Measurements from ENCODE around the gene CALML3.
A peak's percentile ranks its signal among the peaks of the same experiment; 100 is the strongest.

The CALML3 gene

DNA sequence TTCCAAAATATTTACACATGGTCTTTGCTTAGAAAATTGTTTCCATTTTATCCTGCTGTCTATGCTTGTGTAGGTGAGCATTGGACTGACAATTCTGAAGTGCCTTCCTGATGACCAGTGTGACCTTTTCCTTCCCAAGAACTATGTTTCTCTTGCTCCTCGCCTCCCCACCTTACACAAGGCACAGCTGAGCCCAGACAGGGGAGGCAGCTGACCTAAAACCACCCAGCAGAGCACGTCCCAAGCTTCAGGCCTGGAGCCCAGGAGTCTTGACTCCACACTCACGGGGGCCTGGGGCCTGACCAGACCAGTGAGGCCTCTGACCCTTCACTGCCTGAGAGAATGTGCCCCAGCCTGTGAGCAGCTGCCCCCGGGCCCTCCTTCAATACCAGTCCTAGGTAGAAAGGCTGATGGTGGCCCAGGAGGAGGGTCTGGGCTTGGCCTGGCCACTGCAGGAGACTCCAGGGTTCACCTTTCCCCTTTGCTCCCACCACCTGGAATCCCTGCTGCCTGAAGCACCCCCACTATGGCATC lies 32.4 kb upstream of the CALML3 start:
- no peak for DNase-seq

DNA sequence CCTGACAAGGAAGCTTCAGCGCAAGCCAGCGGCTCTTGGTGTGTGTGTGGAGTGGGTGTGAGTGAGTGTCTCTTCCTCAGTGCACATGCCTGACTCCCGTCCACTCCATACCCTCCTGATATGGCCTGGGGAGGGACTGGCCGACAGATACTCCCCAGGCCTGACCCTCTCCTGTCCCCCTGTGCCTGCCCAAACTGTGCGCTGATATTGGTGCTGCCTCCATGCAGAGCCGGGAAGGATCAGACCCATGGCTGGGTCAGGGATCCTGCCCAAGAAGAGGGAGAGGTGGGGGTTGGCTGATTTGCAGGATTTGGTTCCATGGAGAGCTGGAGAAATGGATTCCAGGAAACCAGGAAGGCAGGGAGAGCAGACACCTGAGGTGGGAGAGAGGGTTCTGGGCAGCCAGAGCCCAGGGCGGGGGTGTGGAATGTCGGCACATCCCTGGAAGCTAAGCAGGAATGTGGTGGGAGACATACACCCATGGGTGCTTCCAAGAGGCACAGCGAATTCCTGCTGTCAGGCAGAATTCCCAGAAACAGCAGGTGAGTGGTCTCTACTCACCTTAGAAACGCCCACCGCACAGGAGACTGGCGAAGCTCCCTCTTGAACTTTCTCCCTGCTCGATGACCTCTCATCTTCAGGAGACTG lies 31.7 kb upstream of the CALML3 start:
- no peak for DNase-seq

DNA sequence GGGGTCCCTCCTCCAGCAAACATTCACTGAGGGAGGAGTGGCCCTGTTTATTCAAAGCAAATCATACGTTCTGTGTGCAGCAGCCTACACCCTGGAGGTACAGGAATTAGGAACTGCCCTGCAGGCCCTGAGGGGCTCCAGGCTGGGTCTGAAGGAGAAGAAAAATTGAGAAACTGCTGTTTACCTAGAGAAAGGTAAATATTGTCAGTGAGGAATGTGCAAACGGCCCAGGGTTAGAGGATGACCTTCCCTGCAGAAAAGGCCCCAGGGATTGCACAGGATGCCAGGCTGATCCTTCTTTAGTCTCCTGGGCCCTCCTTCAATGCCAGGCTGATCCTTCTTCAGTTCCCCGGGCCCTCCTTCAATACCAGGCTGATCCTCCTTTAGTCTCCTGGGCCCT lies 31.1 kb upstream of the CALML3 start:
- DNase-seq: no peak

DNA sequence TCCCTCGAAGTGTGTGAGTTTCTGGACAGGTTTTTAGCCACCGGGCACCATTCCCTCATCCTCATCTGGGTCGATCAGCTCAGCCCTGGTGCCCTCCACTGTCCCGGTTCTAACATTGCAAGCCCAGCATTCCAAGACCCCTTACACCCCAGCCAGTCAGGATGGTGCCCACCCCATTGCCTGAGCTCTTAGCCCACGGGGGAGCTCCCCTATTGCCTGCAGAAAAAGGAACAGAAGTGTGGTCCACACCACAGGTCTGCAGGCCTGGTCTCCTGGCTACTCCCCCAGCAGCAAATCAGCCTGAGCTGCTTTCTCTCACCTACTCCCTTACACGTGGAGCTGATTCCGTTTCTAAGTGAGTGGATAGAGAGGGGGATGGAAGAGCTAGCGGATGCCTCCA lies 30.1 kb upstream of the CALML3 start:
- DNase-seq: no peak

DNA sequence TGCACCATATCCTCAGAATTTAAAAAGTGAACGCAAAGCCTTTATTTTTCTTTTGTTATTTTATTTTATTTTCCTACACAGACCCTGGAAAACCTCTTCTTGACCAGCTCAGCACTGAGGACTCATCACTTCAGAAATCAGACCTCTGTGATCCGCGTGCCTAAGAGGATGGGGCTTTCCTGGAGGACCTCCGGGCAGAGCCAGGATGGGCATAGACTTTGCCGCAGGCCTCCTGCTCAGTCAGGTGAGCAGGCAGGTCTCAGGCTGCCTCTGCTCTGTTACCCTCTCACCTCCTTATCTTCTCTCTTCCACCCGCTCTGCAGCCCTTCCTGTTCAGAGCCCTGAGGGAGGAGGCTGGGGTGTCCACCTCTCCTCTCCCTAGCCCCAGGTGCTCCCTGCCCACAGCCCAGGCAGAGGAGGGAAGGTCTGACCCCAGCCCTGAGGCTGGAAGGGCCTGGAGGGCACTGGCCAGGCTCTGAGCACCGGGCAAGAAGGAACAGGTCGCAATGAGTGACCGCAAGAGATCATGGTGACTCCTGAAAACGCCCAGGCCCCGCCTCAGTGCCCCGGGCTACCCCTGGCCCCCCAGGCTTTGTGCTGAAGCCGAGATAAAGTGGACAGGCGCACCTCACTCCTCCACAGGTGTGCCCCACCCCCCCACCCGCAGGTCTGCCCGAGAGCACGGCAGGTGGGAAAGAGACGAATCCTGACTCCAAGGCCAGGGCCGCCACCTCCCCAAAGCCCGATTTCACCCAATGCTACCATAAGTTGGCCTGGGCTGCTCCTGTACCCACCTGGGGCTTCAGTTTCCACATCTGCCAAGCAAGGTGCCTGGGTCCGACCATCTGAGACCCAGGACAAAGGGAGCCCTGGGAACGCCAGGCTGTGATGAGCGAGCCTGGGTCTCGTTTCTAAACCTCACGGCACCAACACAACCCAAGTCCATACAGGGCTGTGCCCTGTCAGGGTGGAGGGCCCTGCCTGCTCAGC lies 28.2 kb upstream of the CALML3 start:
- no peak for DNase-seq

DNA sequence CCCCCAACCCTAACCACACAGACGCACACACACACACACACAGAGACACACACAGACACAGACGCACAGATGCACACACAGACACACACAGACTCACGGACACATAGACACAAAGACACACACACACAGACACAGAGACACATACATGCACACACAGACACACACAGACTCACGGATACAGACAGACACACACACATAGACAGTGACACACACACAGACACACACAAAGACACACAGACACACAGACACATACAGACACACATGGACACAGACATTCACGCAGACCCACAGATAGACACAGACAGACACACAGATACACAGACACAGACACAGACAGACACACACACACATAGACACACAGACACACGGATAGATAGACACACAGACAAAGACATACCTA lies 27.5 kb upstream of the CALML3 start:
- DNase-seq: no peak

DNA sequence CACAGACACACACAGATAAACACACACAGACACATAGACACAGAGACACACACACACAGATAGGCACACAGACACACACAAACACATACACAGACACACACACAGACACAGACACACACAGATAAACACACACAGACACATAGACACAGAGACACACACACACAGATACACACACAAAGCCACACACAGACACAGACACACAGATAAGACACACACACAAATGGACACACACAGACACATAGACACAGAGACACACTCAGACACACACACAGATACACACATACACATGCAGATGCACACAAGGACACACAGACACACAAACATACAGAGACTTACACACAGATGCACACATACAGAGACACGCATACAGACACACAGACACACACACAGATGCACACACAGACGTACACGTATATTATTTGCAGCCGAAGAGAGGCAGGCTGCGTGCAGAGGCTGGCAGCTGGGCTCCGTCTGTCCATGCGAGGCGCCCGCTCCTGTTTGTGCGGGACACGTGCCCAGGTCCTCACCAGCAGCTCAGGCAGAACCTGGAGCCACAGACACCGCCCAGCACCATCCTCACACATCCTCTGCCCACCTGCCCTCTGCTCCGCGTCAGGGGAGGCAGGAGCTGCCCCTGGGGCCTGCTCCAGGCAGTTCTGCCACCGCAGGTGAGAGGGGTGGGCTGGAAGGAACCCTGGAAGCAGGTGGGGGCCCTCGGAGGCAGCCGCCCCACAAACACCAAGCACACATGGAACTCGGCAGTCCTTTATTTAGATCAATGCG lies 26.6 kb upstream of the CALML3 start:
- peak; percentile 32 for DNase-seq

DNA sequence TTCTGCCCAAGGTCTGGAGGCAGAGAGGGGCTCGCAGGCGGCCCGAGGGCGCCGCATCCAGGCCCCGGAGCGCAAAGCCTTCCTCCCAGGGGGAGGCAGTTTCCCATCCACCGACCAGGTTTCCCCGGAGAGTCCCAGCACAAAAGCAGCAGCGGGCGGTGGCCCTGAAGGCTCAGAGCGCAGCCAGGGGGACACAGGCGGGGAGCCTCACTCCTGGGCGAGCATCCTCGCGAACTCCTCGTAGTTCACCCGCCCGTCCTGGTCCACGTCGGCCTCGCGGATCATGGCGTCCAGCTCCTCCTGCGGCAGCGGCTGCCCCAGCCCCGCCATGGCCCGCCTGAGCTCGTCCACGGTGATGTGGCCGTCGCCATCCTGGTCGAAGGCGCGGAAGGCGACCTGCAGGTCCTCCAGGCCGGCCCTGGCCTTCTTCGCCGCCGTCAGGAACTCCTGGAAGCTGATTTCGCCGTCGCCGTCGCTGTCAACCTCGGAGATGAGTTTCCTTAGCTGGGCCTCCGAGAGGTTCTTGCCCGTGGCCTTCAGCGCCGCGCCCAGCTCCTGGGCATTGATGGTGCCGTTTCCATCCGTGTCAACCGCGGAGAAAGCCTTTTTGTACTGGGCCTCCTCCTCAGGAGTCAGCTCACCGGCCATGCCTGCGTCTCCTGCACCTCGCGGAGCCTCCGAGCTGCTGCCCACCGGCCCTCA lies 25.8 kb upstream of the CALML3 start:
- no peak for DNase-seq

DNA sequence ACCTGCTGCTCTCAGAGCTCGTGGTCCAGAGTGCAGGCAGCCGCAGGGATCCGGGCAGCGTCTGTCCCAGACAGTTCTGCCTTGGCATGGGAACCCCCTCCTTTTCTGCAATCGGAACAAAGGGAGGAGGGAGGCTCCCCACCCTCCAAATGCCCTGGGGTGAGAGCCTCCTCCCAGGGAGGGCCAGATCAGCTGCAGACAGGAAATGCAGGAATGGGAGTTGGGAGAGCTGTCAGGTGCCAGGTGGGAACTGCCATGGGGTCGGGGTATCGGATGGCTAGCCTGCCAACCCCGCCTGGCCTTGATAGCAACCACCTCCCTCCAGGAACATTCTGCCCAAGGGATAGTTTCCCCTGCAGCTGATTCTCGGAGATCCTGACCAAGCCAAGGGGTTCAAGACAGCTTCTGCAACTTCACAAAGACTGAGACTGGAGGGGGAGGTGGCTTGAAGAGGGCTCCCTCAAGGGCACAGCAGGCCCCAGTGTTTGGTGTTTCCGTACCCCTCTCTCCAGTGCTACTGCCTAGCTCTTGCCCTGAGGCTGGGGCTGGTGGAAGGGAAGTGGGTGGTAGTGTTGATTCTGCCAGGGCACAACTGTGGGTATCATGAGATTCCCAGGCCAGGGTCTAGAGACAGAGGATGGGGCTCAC lies 25.1 kb upstream of the CALML3 start, which contains the start of gene CALML5:
Gene CALML5, minus strand, starts transcription at position 78 of the 648 bp plus-strand sequence. CDS start 132 bp downstream, outside the sequence.
- DNase-seq: no peak

DNA sequence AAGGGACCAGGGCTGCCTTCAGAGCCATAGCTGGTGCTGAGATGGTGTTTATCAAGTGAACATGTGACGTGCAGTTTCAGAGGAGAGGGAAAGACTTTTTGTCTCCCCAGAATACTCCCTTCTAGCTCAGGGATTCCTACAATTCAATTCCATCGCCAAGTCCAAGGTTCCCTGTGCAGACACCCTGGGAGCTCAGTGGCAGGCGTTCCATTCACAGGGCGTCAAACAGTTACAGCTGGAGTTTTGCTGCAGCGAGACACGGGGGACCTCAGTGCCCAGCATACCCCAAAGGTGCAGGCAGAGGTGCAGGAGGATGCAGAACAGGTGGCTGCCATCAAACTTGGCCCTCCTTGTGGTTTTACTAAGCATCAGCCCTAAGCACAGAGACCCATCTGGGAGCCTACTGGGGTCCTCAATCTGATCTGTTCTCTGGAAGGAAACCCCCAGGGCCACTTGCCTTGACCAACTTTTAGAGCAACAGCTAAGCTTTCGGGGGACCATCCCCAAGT lies 24.5 kb upstream of the CALML3 start:
- DNase-seq: no peak

DNA sequence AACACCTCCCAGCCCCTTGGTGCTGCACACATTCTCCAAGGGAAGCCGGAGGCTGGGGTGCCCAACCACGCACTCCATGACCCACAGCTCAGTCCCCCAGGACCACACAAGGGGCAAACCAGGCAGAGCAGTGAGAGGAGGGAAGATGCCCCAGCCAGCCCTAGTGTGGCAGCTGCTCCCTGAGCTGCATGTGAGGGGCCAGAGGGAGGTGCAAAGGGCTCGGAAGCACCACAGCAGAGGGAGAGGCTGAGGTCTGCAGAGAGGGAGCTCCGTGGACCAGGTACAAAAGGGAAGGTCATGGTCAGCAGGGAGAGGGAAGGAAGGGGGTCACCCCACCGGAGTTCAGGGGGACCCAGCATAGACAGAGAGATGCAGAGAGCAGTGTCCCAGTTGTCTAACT lies 23.9 kb upstream of the CALML3 start:
- DNase-seq: no peak

DNA sequence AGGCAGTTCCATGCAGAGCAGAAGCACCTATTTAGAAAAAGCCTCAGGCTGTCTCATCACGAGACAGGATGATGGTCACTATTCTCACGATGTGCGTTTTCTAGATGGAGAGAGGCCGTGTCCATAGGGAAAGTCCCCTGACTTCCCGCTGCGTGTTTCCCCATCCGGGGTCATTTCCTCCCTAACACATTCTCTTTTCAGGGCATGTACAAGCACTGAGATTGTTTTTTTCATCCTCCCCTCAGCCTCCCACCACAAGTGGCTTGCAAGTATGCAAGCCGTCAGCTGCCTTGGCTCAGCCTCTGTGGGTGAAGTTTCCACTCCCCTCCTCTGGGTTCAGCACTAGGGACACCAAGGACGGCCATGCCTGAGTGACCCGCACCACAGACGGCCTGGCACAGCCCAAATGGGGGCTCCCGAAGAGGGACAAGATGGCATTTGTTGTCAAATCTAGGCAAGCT lies 22.7 kb upstream of the CALML3 start:
- DNase-seq: no peak

DNA sequence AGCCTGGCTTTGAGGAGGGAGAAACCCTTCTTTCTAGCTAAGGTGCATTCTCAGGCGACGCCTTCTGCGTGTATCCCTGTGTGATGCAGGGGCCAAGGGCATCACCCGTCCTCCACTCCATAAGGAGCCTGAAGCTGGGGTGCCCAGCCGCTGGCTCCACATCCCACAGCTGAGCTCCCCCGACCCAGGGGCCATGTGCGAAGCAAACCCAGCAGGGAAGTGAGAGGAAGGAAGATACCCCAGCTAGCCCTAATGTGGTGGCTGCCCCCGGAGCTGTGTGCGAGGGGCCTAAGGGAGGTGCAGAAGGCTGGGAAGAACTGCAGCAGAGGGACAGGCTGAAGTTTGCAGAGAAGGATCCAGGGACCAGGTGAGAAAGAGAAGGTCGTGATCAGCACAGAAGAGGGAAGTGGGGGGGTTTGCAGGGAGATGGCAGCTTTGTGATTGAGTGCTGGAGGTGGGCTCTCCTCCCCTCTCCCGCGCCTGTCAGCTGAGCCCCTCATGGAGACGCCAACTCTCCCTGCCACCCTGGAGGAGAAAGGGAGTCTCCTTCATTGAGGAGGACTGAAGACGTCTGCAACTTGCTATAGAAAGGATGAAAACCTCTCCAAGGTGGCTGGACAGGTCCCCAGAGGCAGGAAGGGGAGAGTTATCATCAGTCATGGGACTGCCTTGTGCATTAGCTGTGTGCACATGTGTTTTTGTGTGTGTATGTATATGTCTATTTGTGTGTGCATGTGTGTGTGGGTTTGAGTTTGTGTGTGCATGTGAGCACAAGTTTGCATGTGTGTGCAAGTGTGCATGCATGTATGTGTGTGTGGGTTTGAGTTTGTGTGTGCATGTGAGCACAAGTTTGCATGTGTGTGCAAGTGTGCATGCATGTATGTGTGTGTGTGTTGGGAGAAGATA lies 21.9 kb upstream of the CALML3 start:
- DNase-seq: no peak

DNA sequence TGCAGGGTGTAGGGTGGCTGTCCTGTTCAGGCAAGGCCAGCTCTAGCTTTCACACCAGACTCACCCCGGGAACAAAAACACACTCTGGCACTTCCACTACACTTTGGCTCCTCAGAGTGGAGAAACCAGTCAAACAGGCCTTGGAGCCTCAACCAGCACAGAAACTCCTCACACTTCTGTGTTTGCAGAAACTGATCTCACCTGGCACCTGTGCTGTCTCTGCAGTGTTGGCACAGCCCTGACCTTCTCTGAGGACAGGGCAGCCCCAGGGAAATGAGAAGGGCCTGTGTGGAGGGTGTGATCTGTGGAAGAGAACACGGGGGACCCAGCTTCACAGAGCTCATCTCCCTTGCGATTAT lies 21.3 kb upstream of the CALML3 start:
- DNase-seq: no peak

DNA sequence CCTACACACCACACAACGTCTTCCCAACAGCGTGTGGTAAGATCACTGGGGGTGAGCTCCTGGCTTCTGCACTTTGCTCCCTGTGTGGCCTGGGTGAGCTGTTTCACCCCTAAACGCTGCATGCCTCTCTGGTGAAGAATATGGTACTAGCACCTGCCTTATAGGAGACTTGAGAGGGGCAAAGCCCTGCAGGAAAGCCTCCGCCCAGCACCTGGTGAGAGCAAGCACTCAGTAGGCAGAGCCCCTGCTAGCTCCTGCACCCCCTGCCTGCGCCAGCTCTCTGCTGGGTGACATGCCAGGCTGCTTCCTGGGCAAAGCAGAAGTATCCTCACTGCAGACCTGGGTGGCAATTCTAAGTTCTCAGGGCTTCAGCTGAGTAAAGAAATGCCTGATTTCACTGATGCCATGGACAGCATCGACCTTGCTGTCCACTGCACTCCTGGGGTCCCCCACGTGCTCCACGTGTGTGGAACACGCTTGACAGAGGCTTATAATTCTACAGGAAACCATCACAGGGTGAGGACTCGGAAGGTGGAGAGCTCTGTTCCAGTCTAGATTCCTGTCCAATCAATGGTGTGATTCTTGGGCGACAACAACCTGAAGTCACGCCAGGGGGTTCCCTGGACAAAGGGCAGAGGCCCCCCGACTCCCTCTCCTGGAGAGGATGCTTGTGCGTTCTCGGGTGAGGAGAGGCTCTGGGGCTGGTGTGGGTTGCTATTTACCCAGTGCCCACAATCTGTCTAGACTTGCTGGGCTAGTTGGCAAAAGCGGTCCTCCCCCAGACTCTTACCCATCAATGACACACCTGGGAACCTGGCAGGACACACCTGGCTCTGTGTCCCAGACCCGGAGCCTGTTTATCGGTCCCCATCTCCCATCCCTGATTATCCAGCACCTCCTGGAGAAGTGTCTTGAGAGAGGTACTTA lies 20.4 kb upstream of the CALML3 start:
- DNase-seq: no peak

DNA sequence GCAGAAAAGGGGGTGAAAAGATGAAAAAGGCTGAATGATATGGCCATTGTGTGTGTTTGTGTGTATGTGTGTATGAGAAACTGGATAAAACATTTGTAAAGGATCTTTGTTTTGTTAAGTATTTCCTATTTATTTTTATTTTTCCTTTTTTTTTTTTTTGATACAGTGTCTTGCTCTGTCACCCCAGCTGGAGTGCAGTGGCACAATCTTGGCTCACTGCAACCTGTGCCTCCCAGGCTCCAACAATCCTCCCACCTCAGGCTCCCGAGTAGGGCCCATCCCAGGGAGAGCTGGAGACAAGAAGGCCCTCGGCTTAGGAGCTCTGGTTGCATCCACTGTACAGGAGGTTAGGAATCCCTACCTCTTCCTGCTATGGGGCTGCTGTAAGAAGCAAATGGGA lies 18.5 kb upstream of the CALML3 start:
- DNase-seq: no peak

DNA sequence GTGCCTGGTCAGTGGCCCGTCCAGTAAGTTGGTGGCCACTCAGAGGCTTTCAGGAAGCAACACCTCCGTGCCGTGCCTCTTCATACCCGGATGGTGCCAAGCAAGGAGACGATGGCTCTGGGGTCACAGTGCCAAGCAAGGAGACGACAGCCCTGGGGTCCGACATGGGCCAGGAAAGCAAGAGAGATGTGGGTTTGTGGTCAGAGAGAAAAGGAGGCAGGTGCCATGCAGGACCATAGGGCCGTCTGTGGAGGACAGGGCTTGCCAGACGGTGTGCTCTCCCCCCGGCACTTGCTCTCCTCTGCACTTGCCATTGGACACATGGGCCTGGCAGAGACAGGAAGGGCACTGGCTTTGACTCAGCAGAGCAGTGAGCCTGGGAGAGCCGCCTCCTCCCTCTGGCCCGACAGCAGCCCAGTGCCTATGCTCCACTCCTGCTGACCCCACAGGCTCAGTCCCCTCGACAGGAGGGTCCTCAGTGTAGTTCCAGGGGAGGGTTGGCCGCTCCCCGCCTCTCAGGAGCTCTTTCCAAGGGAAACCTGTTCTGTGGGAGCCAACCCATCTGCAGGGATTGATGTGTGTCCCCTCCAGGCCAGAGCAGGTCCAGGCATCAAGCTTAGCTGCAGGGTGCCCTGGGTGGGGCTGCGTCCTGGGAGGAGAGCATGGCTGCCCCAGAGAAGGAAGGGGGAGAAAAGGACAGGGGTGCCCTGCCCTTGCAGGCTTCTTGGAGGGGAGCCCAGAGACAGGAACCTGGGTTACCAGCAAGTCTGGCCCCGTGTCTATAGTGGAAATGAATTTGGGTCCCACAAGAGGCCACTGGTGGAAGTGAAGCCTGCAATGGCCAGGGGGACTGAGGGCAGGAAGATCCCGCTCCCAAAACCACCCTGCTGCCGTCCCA lies 17.8 kb upstream of the CALML3 start:
- no peak for DNase-seq

DNA sequence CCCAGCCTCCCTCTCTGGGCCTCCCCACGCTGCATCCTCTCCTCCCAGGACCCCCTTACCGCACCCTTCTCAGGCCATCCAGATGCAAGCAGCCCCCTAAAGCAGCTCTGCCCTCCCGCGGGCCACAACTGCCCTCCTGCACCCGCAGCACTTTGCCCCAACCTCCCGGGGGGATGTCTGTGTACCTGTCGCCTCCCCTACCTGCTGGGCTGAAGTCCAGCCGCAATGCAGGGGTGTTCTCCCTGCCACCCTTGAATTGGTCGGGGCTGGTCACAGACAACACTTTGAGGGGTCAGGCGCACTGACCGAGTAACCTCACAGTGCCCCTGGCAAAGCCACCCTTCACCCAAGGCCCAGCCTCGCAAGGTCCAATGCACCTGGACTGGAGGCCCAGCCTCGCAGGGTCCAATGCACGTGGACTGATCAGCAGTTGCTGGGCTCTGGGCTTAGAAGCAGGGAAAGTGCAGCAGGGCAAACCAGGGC lies 17.1 kb upstream of the CALML3 start:
- DNase-seq: no peak

Measured in activated CD8-positive, alpha-beta memory T cell treated with anti-CD3 and anti-CD28 coated beads, Interleukin-2, amount 50 U/mL, for 48 hours (primary cell).